GM12878 (cell line): Measurements from ENCODE around the gene CAMTA1. TPM values are rescaled to one million over a fixed set of nuclear protein-coding genes. Genes with fewer than 3 reads are reported as not detected.

ENCODE experiments used
- ATAC-seq: fragments of 200-7000 bp; cut with Tn5 transposase; 3 replicates; pipeline ENCODE4 v1.9.1; 2020; ENCODE audit warnings: mild to moderate bottlenecking, moderate library complexity
- BruUV-seq: library from RNA; stranded (reverse); fragments of 400-500 nt; replicated peaks from 2 replicates; lab custom pipeline; 2021; lab: Mats Ljungman, UMichigan
- CTCF ChIA-PET: fragments of 300-600 bp; sonication (Branson Sonifier 250); formaldehyde crosslinking; extraction: SDS; loops from one replicate; lab custom pipeline; 2021; ENCODE audit warnings: inconsistent platforms; lab: Yijun Ruan, JAX
- POLR2A ChIA-PET: fragments of 350-600 bp; formaldehyde crosslinking; extraction: SDS; loops from one replicate; lab custom pipeline; 2021; ENCODE audit warnings: inconsistent platforms; lab: Charles Lee
- RAD21 ChIA-PET: fragments of 300-600 bp; sonication (Branson Sonifier 250); formaldehyde crosslinking; loops from one replicate; lab custom pipeline; 2023; ENCODE audit warnings: antibody characterized with exemption; ENCODE audit not compliant: unreplicated experiment; lab: Charles Lee
- SMC1A ChIA-PET: fragments of 300-600 bp; sonication (Branson Sonifier 250); formaldehyde crosslinking; loops from one replicate; lab custom pipeline; 2023; ENCODE audit not compliant: unreplicated experiment, uncharacterized antibody; lab: Charles Lee
- DNase-seq: peaks from one replicate; pipeline ENCODE4 v3.0.0-alpha.2; 2011; ENCODE audit warnings: low read depth, low spot score
- FAIRE-seq: peaks from 3 replicates; lab custom pipeline; 2011; peaks lifted over from hg19 to GRCh38; lab: Jason Lieb, UNC
- H2AFZ ChIP-seq: 2 replicates; pipeline ENCODE4 v1.6.0; 2011; ENCODE audit warnings: low read depth, low read length, control low read depth; ENCODE audit not compliant: control insufficient read depth
- H3K27ac ChIP-seq: 2 replicates; pipeline ENCODE4 v1.5.1; 2011; ENCODE audit warnings: control low read depth; ENCODE audit not compliant: control insufficient read depth, insufficient read depth
- H3K27me3 ChIP-seq, 2 experiments: replicated peaks in 1 of 2; 2 replicates each; pipeline versions ENCODE4 v1.6.0 to v1.6.1; 2011; ENCODE audit warnings: low read length in 1 of 2; ENCODE audit not compliant: control insufficient read depth in 2 of 2, insufficient read depth in 2 of 2
- H3K36me3 ChIP-seq, 2 experiments: 2 replicates each; pipeline ENCODE4 v1.5.1; 2011; ENCODE audit warnings: low read length in 1 of 2; ENCODE audit not compliant: control insufficient read depth in 2 of 2, insufficient read depth in 2 of 2
- H3K4me1 ChIP-seq: 2 replicates; pipeline ENCODE4 v1.6.1; 2011; ENCODE audit warnings: mild to moderate bottlenecking, low read length, moderate library complexity, mixed read lengths; ENCODE audit not compliant: control insufficient read depth, insufficient read depth
- H3K4me2 ChIP-seq: 2 replicates; pipeline ENCODE4 v1.6.0; 2011; ENCODE audit warnings: control low read depth; ENCODE audit not compliant: control insufficient read depth, insufficient read depth
- H3K4me3 ChIP-seq: fragments of 200-600 bp; sonication (generic); 2 replicates; pipeline ENCODE4 v1.5.1; 2016
- H3K79me2 ChIP-seq: 2 replicates; pipeline ENCODE4 v1.6.0; 2011; ENCODE audit warnings: low read length; ENCODE audit not compliant: control insufficient read depth, insufficient read depth
- H3K9ac ChIP-seq: 2 replicates; pipeline ENCODE4 v1.8.0; 2011; ENCODE audit warnings: low read length, control low read depth, mixed read lengths; ENCODE audit not compliant: control insufficient read depth, insufficient read depth
- H3K9me3 ChIP-seq: replicated peaks from 3 replicates; pipeline ENCODE4 v1.5.1; 2011; ENCODE audit warnings: mild to moderate bottlenecking, low read length; ENCODE audit not compliant: control insufficient read depth, insufficient read depth
- H4K20me1 ChIP-seq: 2 replicates; pipeline ENCODE4 v1.6.0; 2011; ENCODE audit not compliant: control insufficient read depth, insufficient read depth
- BRCA1 ChIP-seq: IDR thresholded peaks from 2 replicates; pipeline ENCODE4 v1.6.1; 2011; ENCODE audit warnings: low read depth, low read length, improper control_type of control experiment
- ESRRA ChIP-seq: IDR thresholded peaks from 2 replicates; pipeline ENCODE4 v1.6.1; 2012; ENCODE audit warnings: mild to moderate bottlenecking, low read length, improper control_type of control experiment
- IRF5 ChIP-seq: fragments of 450-650 bp; IDR thresholded peaks from 2 replicates; pipeline ENCODE4 v1.6.1; 2017; ENCODE audit warnings: borderline replicate concordance
- MYC ChIP-seq: IDR thresholded peaks from 2 replicates; pipeline ENCODE4 v1.6.1; 2011; ENCODE audit warnings: mild to moderate bottlenecking, low read length, moderate library complexity, inconsistent platforms; ENCODE audit not compliant: insufficient read depth, insufficient replicate concordance, insufficient read length, severe bottlenecking
- PAX5 ChIP-seq: IDR thresholded peaks from 2 replicates; pipeline ENCODE4 v1.6.1; 2011; ENCODE audit warnings: low read depth, low read length, borderline replicate concordance
- POU2F2 ChIP-seq: IDR thresholded peaks from 3 replicates; pipeline ENCODE4 v1.6.1; 2011; ENCODE audit warnings: low read depth, mild to moderate bottlenecking, low read length, borderline replicate concordance
- RCOR1 ChIP-seq: conservative IDR thresholded peaks from 2 replicates; pipeline ENCODE4 v1.6.1; 2012; ENCODE audit warnings: low read depth, low read length, improper control_type of control experiment
- RELB ChIP-seq: fragments of 450-650 bp; IDR thresholded peaks from 2 replicates; pipeline ENCODE4 v1.6.1; 2017; ENCODE audit warnings: low read depth, mild to moderate bottlenecking, moderate library complexity
- SMAD1 ChIP-seq: fragments of 450-650 bp; IDR thresholded peaks from 2 replicates; pipeline ENCODE4 v1.6.1; 2018; ENCODE audit warnings: mild to moderate bottlenecking, low read depth; ENCODE audit not compliant: partially characterized antibody
- SMAD5 ChIP-seq: IDR thresholded peaks from 2 replicates; pipeline ENCODE4 v1.6.1; 2016; ENCODE audit warnings: antibody characterized with exemption, low read depth
- SUZ12 ChIP-seq: fragments of 200-600 bp; sonication (generic); IDR thresholded peaks from one replicate; pipeline ENCODE4 v1.6.1; 2018; ENCODE audit warnings: antibody characterized with exemption, mild to moderate bottlenecking; ENCODE audit not compliant: unreplicated experiment
- TBL1XR1 ChIP-seq: IDR thresholded peaks from 2 replicates; pipeline ENCODE4 v1.6.1; 2012; ENCODE audit warnings: low read depth, low read length, improper control_type of control experiment
- YBX1 ChIP-seq: fragments of 450-650 bp; IDR thresholded peaks from 2 replicates; pipeline ENCODE4 v1.6.1; 2016; ENCODE audit warnings: antibody characterized with exemption
- WGBS: methylation state at CpG from one replicate; pipeline ENCODE4 v1.1.6; 2016; ENCODE audit warnings: low lambda C conversion rate; ENCODE audit not compliant: insufficient replicate concordance, insufficient coverage; ENCODE audit errors: missing lambda C conversion rate; 5-methylcytosine and 5-hydroxymethylcytosine counted together
- in situ Hi-C: fragments of 300-500 bp; cut with MboI; formaldehyde crosslinking; loops from 9 replicates; pipeline ENCODE4 v1.14.3; 2018; ENCODE audit warnings: mixed read lengths
- intact Hi-C: fragments of 100-400 bp; cut with micrococcal nuclease; formaldehyde crosslinking; loops from one replicate; pipeline ENCODE4 v1.14.2; 2022; ENCODE audit not compliant: unreplicated experiment
- polyA plus RNA-seq, 11 experiments: library from polyadenylated mRNA; depleted of rRNA in 4 of 11; unstranded in 6 of 11; stranded (reverse) in 5 of 11; fragments of >200 nt; fragmentation: Nextera tagmentation in 4 of 11; fragmentation: Illumina TruSeq in 1 of 11; extraction: Ambion mirVana in 4 of 11; extraction: Trizol in 1 of 11; gene quantifications; 1 replicate in 1 of 11; 2 replicates in 10 of 11; pipeline versions ENCODE4 v1.2.1 to v1.2.3, GENCODE V29; 2011 to 2016; ENCODE audit warnings: inconsistent platforms in 2 of 11, missing spikeins in 2 of 11, low read depth in 1 of 11
- total RNA-seq, 4 experiments: library from RNA; depleted of rRNA in 3 of 4; stranded (reverse); fragments of >200 nt in 3 of 4; fragmentation: Illumina TruSeq in 1 of 4; extraction: Trizol in 1 of 4; gene quantifications; 2 replicates each; pipeline versions ENCODE4 v1.2.1 to v1.2.3, GENCODE V29; 2013 to 2021

Gene CAMTA1
- total and polyA plus RNA-seq, 10 of the 15 experiments (the other 5 are each of a cell fraction or from before 2014, with no cell fraction given), result 37.7 to 148 (median 76.4) TPM

- Histone ChIP-seq H3K9ac (no peak overlapping the region), H3K27me3 (no peaks in the 10 kb centered on the region), H3K4me3 (no peak overlapping the region), H2AFZ (no peak overlapping the region), H3K4me1 (no peaks in the 10 kb centered on the region), H3K9me3 (no peaks in the 10 kb centered on the region), H3K27ac (no peak overlapping the region), H3K79me2 (no peaks in the 10 kb centered on the region), H4K20me1 (no peaks in the 10 kb centered on the region), H3K36me3 (no peaks in the 10 kb centered on the region), H3K4me2 (no peak overlapping the region)
- no TSS peak for BruUV-seq
- in situ Hi-C loops (no loop called here), intact Hi-C loops (no loop called here)
- ChIA-PET CTCF (interaction anchor here (1.1 kb wide), 1 partner anchor 14 kb away, joined by 3 read pairs; no protein-coding TSS in a partner anchor), SMC1A (interaction anchor here (0.6 to 0.7 kb wide), 3 partner anchors 16 to 649 kb away, joined by 3 to 6 read pairs (median 3); no protein-coding TSS in a partner anchor), POLR2A (interaction anchor here (0.6 kb wide), 1 partner anchor 87 kb away, joined by 5 read pairs; no protein-coding TSS in a partner anchor), RAD21 (no interaction called here)
- FAIRE-seq (no peak), ATAC-seq (no peak), DNase-seq (no peak)
- TF ChIP-seq ESRRA (no peak), TBL1XR1 (no peak), SMAD5 (no peak)
- WGBS, result 79% methylated on average over 13 of the region's 17 CpGs
Observed at GRCh38 chr1:6904476-6905170, 119.4 kb downstream of the CAMTA1 start.

GRCh38 chr1:6905331-6905730 is 120.1 kb downstream of the CAMTA1 start:
- ChIA-PET SMC1A (no interaction called here), POLR2A (no interaction called here), RAD21 (no interaction called here), CTCF (interaction anchor here (0.6 to 1.7 kb wide), 3 partner anchors 12 to 56 kb away, joined by 3 to 6 read pairs (median 4); no protein-coding TSS in a partner anchor)
- DNase-seq (no peak), ATAC-seq (no peak), FAIRE-seq (no peak)
- Histone ChIP-seq H3K4me1 (no peaks in the 10 kb centered on the region), H3K4me3 (no peak overlapping the region), H3K36me3 (no peaks in the 10 kb centered on the region), H4K20me1 (no peaks in the 10 kb centered on the region), H3K4me2 (no peak overlapping the region), H2AFZ (no peak overlapping the region), H3K27ac (no peak overlapping the region), H3K79me2 (no peaks in the 10 kb centered on the region), H3K9me3 (no peaks in the 10 kb centered on the region), H3K9ac (no peak overlapping the region), H3K27me3 (no peaks in the 10 kb centered on the region)
- no TSS peak for BruUV-seq
- WGBS, result 68% methylated on average over 8 of the region's 8 CpGs
- intact Hi-C loops (no loop called here), in situ Hi-C loops (no loop called here)
- TF ChIP-seq RELB (no peak), BRCA1 (no peak), IRF5 (no peak), MYC (no peak), RCOR1 (no peak), SUZ12 (no peak), YBX1 (no peak), PAX5 (no peak), POU2F2 (no peak), SMAD1 (no peak), TBL1XR1 (no peak)
